Spleen (tissue), 7 donors: Measurements from ENCODE around the gene CTNNBL1.

Source experiments
- CTCF ChIP-seq, 11 experiments: fragments of 200-600 bp in 7 of 11; fragments of 450-650 bp in 4 of 11; sonication (generic) in 4 of 11; IDR thresholded peaks in 8 of 11; conservative IDR thresholded peaks in 3 of 11; 1 replicate in 7 of 11; 2 replicates in 4 of 11; pipeline versions ENCODE4 v1.4.0 to v1.8.0; 2016 to 2021; ENCODE audit warnings: antibody characterized with exemption in 11 of 11, inconsistent platforms in 4 of 11, mild to moderate bottlenecking in 1 of 11
- POLR2A ChIP-seq, 3 donors: fragments of 450-650 bp; IDR thresholded peaks; one replicate each; pipeline ENCODE4 v1.5.1; 2017; ENCODE audit warnings: antibody characterized with exemption in 3 of 3, mild to moderate bottlenecking in 1 of 3
- POLR2AphosphoS5 ChIP-seq, 3 donors: sonication (generic); formaldehyde crosslinking; IDR thresholded peaks; one replicate each; pipeline ENCODE4 v1.5.1; 2017; ENCODE audit warnings: antibody characterized with exemption in 3 of 3
- donor health status: DM: no; HTN: no; CAD: no; lungs with moderate emphysema.
- donor health status: DM: no; HTN: no; CAD: no.
- donor health status: DM: no; HTN: no; CAD: no.

GRCh38 chr20:37723668-37724067 lies 29.8 kb downstream of the CTNNBL1 start:
- TF ChIP-seq POLR2AphosphoS5 (IDR thresholded peaks at IDR 0.05) (no peak), CTCF (IDR thresholded peaks at IDR 0.05 in 8 of 11, conservative IDR thresholded peaks at IDR 0.05 in 3 of 11) (no peak), POLR2A (IDR thresholded peaks at IDR 0.05) (no peak)
